Measurements from ENCODE around the gene LY86. TPM values are rescaled to one million over a fixed set of nuclear protein-coding genes. Genes with fewer than 3 reads are reported as not detected.

The LY86 gene
- total RNA-seq: 2.2 TPM

- DNase-seq (ENCODE audit: low read depth in 2 of 3, low spot score in 2 of 3): peak in 1 of 3 donors; percentile 19
Observed at GRCh38 chr6:6588064-6588923, at the start of gene LY86. Gene LY86 (plus strand): TSS chr6:6588720. CDS start chr6:6588735, 15 bp downstream.

GRCh38 chr6:6539036-6539435 is 49.5 kb upstream of the LY86 start:
- no peak for DNase-seq (ENCODE audit: low read depth in 2 of 3, low spot score in 2 of 3)

GRCh38 chr6:6542357-6542756 is 46.2 kb upstream of the LY86 start:
- no peak for DNase-seq (ENCODE audit: low read depth in 2 of 3, low spot score in 2 of 3)

- no peak for DNase-seq (ENCODE audit: low read depth in 2 of 3, low spot score in 2 of 3)
Observed at GRCh38 chr6:6543181-6543879, 45.2 kb upstream of the LY86 start.

- DNase-seq (ENCODE audit: low read depth in 2 of 3, low spot score in 2 of 3): no peak
Observed at GRCh38 chr6:6545616-6546317, 42.8 kb upstream of the LY86 start.

GRCh38 chr6:6546318-6547109 is 42.0 kb upstream of the LY86 start:
- DNase-seq (ENCODE audit: low read depth in 2 of 3, low spot score in 2 of 3): peak; percentile 22 to 58 (median 38)

- DNase-seq (ENCODE audit: low read depth in 2 of 3, low spot score in 2 of 3): peak; percentile 62 to 90 (median 84)
Observed at GRCh38 chr6:6547110-6547879, 41.2 kb upstream of the LY86 start.

GRCh38 chr6:6556161-6556737 is 32.3 kb upstream of the LY86 start:
- no peak for DNase-seq (ENCODE audit: low read depth in 2 of 3, low spot score in 2 of 3)

- peak; percentile 14 to 65 (median 54) for DNase-seq (ENCODE audit: low read depth in 2 of 3, low spot score in 2 of 3)
Observed at GRCh38 chr6:6556738-6557503, 31.6 kb upstream of the LY86 start.

GRCh38 chr6:6557504-6557839 is 31.0 kb upstream of the LY86 start:
- DNase-seq (ENCODE audit: low read depth in 2 of 3, low spot score in 2 of 3): no peak

- DNase-seq (ENCODE audit: low read depth in 2 of 3, low spot score in 2 of 3): no peak
Observed at GRCh38 chr6:6557886-6558285, 30.6 kb upstream of the LY86 start.

- DNase-seq (ENCODE audit: low read depth in 2 of 3, low spot score in 2 of 3): no peak
Observed at GRCh38 chr6:6559994-6560570, 28.4 kb upstream of the LY86 start.

- no peak for DNase-seq (ENCODE audit: low read depth in 2 of 3, low spot score in 2 of 3)
Observed at GRCh38 chr6:6560909-6561308, 27.6 kb upstream of the LY86 start.

GRCh38 chr6:6564154-6564553 is 24.4 kb upstream of the LY86 start:
- DNase-seq (ENCODE audit: low read depth in 2 of 3, low spot score in 2 of 3): no peak

- no peak for DNase-seq (ENCODE audit: low read depth in 2 of 3, low spot score in 2 of 3)
Observed at GRCh38 chr6:6565069-6565468, 23.5 kb upstream of the LY86 start.

- no peak for DNase-seq (ENCODE audit: low read depth in 2 of 3, low spot score in 2 of 3)
Observed at GRCh38 chr6:6565488-6565887, 23.0 kb upstream of the LY86 start.

- no peak for DNase-seq (ENCODE audit: low read depth in 2 of 3, low spot score in 2 of 3)
Observed at GRCh38 chr6:6566766-6567165, 21.8 kb upstream of the LY86 start.

- DNase-seq (ENCODE audit: low read depth in 2 of 3, low spot score in 2 of 3): no peak
Observed at GRCh38 chr6:6569096-6569810, 19.3 kb upstream of the LY86 start.
